Mammary epithelial cell (primary cell): ENCODE measurements around the gene SPATA31C1.
"Not testable (repeated sequence)": the region's sequence is repeated elsewhere in the genome, so short reads cannot be mapped to it uniquely, and the experiment has no call there.

Source experiments
- CTCF ChIP-seq, 2 donors: IDR thresholded peaks in 1 of 2; conservative IDR thresholded peaks in 1 of 2; 2 replicates each; pipeline ENCODE4 v1.5.1; 2011 to 2012; ENCODE audit warnings: inconsistent platforms in 2 of 2, low read length in 2 of 2, mild to moderate bottlenecking in 2 of 2, control low read depth in 1 of 2, low read depth in 1 of 2; ENCODE audit not compliant: insufficient read depth in 1 of 2; ENCODE audit errors: extremely low read depth in 1 of 2
- EZH2 ChIP-seq: IDR thresholded peaks from 2 replicates; pipeline ENCODE4 v1.6.1; 2012; ENCODE audit warnings: low read length, inconsistent platforms, borderline replicate concordance

DNA sequence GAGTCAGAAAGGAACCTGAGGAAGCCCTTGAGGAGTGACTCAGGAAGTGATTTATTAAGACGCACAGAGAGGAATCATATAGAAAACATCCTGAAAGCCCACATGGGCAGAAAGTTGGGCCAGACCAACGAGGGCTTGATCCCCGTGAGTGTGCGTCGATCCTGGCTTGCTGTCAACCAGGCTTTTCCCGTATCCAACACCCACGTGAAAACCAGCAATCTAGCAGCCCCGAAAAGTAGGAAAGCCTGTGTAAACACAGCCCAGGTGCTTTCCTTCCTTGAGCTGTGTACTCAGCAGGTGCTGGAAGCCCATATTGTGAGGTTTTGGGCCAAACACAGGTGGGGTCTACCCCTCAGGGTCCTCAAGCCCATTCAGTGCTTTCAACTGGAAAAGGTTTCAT, 3.8 kb downstream of the SPATA31C1 start:
- TF ChIP-seq CTCF (conservative IDR thresholded peaks at IDR 0.05 in 1 of 2, IDR thresholded peaks at IDR 0.05 in 1 of 2; ENCODE audit: extremely low read depth in 1 of 2, insufficient read depth in 1 of 2, low read depth in 1 of 2, low read length in 2 of 2); EZH2: not testable (repeated sequence)
